ENCODE data around the gene EIPR1. TPM values are rescaled to one million over a fixed set of nuclear protein-coding genes. Genes with fewer than 3 reads are reported as not detected.
"Not testable (repeated sequence)": the region's sequence is repeated elsewhere in the genome, so short reads cannot be mapped to it uniquely, and the experiment has no call there.

Gene EIPR1
- total RNA-seq, 1 donor from 2014 or later = 43.0 TPM

DNA sequence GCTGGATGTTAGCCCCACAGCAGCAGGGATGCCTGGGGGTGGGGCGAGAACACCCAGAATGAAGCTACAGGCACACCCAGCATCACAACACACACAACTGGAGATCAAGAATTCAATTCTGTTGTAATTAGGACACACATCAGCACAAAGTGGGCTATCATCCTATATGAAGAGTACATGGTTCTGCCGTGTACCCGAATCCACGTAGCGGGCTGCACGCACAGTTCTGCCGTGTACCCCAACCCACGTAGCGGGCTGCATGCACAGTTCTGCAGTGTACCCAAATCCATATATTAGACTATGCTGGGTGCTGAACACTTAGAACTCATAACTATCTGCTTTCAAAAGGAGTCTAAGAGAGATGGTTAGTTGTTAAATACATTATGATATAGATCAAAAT lies 86.5 kb downstream of the EIPR1 start:
- intact Hi-C loops (cut with micrococcal nuclease) = no loop called here

DNA sequence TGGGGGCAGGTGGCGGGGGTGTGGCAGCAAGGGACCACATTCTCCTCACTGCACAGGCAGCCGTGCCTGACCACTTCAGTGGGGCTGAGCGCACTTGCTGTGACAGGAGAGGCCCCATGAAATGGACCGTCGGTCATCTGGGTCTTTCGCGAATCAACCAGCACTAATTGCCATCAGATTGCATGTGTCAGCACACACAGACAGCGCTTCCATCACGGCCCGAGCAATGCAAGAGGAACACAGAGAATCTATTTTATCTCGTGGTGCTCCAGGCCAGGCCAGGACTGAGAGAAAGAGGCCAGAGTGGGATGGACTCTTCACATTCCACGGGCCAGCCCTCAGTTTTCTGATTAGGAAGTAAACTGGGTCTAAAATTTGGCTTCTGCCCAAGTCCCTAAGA lies 87.0 kb downstream of the EIPR1 start:
- intact Hi-C loops (cut with micrococcal nuclease) = no loop called here

DNA sequence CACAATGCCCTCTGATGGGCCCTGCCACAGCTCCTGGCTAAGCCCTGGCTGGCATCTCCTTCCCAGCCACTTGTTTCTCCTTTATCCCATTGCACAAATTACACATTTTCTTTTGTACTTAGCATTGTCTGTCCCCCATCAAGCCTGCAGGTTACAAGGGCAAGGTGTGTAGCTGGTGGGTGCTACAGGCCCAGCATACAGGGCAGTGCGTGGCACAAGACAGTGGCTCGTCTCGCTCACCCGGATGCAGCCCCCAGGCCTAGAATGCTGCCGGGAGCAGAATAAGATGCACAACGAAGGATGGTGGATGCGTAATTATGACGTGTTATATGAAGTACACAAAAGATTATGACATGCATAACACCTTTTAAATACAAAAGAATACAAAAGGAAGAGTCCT lies 87.6 kb downstream of the EIPR1 start:
- intact Hi-C loops (cut with micrococcal nuclease) = no loop called here

DNA sequence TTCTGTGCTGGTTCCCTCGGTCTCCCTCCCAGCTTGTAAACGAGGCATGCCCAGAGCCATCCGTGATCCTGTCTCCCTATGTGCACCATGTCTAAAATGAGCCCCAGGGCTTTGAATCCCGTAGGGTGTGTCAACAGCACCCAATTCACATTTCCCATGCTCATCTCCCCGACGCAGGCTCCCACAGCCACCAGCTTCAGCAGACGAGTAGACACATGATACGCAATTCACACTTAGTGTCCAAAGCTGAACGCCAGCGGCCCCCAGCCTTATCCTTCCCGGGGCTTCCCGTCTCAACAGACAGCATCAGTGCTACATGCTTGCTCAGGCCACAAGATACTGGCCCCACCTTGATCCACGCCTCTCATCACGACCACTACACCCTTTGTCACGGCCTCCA lies 88.1 kb downstream of the EIPR1 start:
- intact Hi-C loops (cut with micrococcal nuclease) = no loop called here

DNA sequence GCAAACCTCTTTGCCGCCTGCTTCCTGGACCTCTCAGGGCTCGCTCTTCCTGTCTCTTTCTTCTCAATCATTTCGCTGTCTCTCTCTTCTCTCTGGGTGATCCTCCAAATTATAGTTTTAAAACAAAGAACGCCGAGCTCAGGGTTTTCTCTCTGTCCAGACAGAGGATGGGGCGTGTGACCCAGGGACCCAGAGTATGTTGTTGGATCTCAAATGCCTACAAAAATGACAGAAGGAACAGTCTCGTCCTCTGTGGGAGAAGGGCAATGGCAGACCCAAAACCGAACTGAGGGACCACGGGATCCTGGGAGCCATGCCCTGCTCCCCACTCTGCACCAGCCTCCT lies 88.5 kb downstream of the EIPR1 start:
- intact Hi-C loops (cut with micrococcal nuclease) = no loop called here

DNA sequence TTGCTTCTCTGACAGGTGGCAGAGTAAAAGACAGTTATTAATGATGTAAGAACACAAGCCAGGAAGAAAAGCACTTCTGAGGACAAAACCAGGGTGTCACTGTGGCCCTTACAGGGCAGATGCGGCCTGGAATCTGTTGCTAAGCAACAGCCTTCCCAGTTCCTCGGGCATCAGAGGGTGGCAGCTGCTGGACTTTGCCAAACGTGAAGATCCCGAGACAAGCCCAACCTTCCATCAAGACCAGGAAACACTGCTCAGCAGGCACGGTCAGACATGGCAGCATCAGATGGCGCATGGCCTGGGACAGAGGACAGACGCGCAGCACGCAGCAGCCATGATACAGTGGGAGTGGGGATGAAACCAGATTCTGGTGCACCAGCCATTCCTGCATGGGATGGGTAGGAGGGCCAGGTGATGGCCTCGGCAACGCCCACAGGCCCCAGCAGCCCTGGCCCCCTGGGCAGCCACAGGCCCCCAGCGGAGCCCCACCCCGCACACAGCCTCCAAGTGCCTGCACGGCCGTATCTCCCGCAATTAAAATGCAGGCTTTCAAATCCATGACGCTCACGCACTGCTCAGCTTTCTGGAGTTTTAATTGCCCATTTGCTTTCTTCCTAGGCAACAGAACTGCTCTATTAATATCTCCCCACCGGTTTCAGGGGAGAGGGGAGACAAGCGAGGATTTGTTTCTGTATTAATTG lies 89.0 kb downstream of the EIPR1 start:
- intact Hi-C loops (cut with micrococcal nuclease) = no loop called here

DNA sequence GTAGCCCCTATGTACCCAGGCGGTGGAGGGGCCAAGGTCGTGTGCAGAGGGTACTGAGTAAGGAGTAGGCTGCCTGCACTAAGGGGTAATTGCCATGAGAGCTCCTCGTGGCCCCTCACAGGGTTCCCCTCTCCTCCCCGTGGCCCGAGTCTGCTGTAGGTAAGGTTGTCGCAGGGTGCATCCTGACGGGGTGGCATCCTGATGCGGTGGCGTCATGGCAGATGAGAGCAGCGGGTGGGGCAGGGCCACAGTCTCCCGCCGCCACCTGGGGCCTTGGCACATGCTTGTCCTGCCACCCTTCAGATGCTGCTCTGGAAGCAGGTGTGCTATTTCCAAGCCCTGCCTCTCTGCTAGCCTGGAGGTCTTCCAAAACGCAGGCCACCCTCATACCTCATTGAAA lies 89.7 kb downstream of the EIPR1 start:
- intact Hi-C loops (cut with micrococcal nuclease) = no loop called here

DNA sequence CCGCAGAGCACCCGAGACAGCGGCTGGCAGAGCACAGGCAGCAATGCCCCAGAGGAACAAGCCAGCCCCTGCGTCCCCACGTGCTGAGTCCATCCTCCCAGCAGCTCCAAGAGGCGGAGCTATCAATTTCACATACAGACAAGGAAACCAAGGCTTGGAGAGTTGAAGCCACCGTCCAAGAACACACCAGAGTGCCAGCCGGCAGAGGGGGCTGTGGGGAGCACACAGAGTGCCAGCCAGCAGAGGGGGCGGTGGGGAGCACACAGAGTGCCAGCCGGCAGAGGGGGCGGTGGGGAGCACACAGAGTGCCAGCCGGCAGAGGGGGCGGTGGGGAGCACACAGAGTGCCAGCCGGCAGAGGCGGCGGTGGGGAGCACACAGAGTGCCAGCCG lies 91.0 kb downstream of the EIPR1 start:
- intact Hi-C loops (cut with micrococcal nuclease) = not testable (repeated sequence)

DNA sequence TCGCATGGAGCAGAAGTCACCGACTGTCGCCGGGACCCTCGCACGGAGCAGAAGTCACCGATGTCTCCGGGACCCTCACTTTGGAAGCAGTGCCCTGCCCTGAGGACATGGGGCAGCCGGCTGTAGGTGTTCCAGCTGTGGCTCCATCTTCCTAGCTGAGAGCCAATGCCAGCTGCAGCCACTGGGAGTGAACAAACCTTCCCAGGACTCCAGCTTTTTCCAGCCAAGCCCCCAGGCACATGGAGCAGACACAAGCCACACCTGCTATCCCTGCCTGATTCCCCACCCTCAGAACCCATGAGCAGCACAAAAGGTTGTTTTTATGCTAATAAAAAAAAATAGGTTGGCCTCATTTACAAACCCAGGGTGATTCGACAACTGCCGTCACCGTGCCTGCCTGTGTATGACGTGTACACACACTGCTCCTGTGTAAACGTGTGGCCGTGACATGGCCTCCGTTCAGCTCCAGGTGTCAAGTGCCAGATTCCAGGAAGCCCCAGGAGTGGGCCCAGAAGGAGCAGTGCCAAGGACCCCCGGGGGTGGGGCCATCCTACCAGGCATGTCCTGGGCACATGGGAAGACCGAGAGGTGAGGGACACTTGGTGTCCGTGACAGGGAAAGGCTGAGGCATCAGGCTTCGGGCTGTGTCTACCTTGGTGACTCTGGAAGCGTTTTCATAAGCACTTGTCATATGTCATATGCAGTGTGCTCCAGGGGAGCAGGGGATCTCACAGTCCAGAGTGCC lies 91.5 kb downstream of the EIPR1 start:
- intact Hi-C loops (cut with micrococcal nuclease) = no loop called here

DNA sequence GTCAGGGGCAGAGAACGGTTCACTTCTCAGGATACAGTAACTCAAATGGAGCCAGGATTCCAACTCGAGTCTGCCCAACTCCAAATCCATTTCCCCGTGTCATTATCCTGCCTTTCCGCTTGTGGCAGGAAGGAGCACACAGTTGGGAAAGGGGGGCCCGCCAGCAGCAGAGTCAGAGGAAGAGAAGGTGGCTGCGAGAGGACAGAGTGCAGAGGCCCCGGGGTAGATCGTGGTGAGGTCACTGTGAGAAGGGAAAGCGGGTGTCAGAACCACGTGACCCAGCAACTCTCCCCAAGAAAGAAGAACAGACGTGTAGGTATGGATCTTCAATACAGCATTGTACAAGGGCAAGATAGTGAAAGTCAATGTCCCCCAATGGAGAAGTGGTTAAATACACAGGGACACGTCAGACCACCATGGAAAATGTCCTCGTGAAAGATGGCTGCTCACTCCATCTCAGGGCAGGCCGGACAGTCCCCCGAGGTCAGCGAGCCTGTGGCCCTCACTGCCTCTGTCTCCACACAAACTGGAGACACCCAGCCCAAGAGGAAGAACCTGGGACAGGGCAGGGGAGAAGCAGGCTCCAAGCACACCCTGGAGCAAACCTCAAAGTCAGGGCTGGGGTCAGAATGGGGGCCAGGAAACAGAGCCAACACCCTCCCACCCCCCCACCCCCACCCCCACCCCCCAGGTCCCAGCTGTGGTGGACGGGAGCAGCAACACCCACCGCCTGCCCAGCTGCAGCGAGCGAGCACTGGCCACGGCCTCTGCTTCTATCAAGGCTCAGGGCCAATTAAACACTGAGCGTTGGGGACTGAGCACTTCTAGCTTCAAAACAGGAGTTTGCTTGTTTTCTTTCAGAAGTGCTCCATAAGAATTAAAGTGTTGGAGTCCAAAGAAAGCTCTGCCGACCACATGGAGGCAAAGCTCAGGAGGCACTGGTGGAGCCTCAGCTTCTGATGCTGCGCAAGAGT lies 92.7 kb downstream of the EIPR1 start:
- intact Hi-C loops (cut with micrococcal nuclease) = no loop called here

DNA sequence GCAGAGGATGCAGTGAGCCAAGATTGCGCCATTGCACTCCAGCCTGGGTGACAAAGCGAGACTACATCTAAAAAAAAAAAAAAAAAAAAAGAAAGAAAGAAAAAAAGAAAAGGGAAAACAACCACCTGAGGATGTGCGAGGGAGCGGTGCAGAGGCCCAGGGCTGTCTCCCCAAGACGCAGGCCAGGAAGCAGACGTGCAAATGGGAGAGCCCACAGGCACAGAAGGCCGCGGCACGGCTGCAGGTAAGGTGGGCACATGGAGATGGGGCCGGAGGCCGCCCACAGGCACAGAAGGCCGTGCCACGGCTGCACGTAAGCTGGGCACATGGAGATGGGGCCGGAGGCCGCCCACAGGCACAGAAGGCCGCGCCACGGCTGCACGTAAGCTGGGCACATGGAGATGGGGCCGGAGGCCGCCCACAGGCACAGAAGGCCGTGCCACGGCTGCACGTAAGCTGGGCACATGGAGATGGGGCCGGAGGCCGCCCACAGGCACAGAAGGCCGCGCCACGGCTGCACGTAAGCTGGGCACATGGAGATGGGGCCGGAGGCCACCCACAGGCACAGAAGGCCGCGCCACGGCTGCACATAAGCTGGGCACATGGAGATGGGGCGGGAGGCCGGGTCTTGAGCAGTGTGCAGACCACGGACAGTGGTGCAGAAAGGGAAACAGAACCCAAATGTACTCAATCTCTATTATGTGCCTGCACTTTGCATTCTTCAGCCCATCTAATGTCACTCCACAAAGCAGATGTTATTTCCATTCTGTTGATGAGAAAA lies 93.6 kb downstream of the EIPR1 start:
- intact Hi-C loops (cut with micrococcal nuclease) = not testable (repeated sequence)

DNA sequence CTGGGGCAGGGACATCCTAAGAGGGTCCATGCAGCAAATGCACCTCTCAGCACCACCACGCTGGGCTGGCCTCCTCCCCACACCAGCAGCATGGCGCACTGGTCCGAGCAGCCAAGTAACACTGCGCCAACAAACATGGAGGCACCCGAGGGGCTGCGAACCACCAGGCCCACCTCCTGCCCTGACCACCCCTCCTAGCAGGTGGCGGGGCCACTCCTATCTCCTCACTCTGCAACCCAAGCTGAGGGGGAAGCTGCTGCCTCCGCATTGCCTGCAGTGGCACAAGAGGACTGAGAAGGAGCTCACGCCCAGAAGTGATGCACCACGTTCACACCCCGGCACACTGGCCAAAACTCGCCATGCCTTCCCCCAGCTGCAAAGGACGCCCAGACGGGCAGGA lies 94.4 kb downstream of the EIPR1 start:
- intact Hi-C loops (cut with micrococcal nuclease) = no loop called here

DNA sequence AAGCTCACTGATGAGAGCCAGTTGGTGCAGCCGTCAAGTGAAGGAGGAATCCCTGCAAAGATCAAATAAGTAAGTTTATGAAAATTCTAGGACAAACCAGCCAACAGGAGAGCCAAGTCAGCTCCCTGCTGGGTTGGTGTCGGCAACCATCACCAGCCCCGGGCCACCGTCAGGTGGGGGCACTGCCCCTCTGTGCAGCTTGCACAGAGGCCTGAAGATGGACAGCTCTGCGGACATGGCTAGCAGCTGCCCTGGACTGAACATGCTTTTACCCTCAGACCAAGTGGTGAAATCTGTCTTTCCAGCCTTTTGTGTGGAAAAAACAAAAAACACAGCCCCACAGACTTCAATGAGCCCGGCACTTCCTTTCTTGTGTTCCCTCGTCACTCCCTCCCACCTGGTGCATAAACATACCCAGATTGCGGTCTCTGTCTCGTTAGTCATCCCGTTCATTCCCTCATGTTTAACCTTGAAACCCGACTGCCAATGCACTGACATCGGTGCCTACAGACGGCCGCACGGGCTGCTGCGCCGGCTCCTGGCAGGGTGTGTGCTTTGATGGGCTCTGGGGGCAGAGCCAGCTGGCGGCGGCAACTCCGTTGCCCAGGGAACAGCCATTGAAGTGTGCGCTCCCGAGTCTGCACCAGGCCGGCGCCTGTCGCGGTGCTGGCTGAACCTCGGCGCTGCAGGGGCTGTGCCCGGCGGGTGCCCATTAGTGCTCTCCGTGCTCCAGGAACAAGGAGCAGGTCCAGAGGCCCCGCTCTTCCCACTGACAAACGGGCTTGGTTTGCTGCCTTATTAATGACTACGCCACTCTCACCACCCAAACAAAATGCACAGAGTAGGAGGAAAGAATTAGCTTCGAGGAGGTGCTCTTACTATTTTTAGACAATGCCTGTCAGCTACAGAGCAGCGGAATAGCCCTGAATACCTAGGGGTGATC lies 95.3 kb downstream of the EIPR1 start:
- intact Hi-C loops (cut with micrococcal nuclease) = no loop called here

DNA sequence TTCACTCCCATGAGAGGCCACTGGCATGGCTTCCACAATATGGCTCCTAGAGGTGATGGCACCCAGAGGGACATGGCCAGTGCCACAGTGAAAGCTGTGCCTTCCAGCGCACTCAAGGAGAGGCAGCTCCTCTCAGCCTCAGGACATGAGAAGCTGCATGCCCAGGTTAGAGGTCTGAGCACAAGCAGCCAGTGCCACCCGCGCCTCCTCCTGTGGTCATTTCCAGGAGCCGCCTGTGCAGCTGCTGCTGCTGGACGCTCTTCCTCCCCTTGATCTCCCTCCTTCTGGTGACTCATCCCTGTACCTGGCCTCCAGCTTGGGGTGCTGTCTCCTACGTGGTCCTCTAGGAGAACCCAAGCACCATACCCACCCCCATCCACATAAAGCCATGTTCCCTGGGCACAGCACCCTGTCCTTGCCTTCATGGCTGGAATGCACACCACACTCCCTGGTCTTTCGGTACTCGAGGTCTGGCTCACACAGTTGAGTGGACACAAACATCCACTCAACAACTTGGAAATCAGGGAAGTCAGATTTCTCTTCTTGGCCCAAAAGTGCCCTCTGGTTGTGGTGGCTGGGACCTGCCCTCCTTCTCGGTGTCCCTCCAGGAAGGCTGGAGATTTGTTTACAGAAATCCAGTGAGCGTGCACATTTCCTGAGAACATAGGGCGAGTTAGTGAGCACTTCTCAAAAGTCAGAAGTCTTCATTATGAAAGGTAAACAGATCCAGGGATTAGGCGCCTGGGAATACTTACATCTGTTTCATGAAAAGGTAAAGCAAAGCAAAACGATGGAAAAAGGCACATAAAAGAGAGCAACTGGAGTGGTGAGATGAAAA lies 96.7 kb downstream of the EIPR1 start:
- intact Hi-C loops (cut with micrococcal nuclease) = no loop called here

DNA sequence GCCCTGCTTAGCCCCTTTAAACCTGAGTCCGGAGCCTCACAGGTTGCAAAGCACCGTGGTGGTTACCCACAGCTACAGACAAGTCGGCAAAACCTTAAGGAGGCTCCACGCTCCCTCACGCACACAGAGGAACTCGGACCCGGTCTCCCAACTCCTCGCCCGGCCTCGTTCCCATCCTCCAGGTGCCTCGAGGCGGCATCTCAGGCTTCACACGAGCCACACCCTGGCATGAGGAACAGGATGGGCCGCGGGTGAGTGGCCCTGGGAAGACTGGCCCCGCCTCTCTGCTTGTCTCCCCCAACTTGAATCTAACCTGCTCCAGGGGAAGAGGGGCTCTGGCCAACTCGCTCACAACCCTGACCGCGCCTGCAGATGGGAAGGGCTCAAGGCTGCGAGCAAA lies 97.4 kb downstream of the EIPR1 start:
- intact Hi-C loops (cut with micrococcal nuclease) = no loop called here

DNA sequence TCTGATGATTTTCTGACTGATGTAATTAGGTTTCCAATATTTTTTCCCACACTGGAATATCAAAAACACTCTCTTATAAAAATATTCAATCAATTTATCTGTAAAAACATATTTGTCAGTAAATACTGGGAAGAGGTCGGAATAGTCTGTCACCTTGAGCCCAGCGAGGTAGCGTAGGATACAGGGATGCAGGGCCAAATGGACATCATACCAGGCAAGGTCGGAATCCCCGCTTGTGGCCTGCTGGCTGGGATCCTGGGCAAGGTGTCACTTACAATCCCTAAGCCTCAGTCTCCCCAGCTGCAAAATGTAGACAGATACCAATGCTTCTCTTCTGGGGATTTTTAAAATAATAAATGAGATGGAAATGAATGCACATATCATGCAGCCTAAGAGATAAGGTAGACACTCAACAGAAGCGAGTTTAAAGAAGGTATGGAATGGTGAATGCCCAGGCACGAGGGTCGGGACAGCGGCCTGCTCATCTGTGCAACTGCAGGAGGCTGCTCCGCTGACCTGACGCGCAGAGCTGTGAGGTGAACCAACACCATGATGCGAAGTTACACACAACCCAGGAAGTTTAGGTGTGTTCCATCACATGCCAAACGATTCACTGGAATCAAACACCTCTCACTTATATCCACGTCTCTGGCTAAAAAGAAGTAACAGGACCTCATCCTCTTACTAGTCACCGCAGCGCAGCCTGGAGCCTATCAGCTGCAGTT lies 98.2 kb downstream of the EIPR1 start:
- intact Hi-C loops (cut with micrococcal nuclease) = no loop called here

DNA sequence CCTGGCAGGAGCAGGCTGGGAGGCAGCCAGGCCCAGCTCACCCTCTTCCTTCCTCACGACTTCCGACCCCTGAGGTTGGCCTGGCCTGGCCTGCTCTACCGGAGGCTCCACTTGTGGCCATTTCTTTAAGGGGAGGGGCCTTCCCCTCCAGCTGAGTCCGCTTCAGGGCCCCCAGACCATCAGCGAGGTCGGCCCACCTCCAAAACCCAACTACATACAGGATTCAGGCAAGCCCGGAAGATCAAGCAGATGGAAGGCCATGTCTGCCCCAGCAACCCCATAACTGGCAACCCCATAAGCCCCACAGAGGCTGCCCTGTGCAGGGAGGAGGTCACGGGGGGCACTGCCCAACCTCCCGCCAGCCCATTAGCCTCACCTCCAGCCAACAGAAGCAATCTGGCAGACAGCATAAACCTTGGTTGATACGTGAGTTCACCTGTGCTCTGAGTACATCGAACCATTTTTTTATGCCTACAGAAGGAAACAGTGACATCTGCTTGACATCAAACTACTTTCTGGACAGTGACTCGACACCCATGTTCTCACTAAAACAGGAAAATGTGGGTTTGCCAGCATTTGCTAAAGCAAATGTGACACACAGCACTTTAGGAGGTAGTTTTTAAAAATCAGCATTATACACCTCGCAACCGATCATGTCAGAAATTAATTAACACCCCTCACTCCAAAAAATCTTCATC lies 98.9 kb downstream of the EIPR1 start:
- intact Hi-C loops (cut with micrococcal nuclease) = no loop called here
